ENCODE measurements around the gene TRIM65. TPM values are rescaled to one million over a fixed set of nuclear protein-coding genes. Genes with fewer than 3 reads are reported as not detected.

Gene TRIM65
- total RNA-seq, 1 experiment from 2014 or later, result 23.1 TPM

DNA sequence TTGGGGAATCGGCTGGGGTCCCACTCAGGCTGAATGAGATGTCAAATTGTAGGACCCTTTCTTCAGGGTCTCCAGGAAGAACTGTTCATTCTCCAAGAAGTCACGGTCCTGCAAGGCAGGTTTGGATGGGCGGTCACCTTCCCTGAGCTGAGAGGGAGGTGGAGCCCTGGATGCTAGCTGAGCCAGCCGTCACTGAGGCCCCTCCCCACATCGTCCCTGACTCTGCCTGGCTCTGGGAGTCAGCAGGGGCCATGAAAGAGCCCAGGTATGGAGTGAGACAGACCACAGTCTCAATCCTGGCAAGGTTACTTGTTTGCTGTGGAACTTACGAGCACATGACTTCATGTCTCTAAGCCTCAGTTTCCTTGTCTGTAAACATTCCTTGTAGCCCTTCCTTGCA is 13.9 kb upstream of the TRIM65 start:
- Histone ChIP-seq H3K27me3 (replicated peaks; ENCODE audit: control insufficient read depth, insufficient read depth, low read length) (no peaks in the 10 kb centered on the region), H3K36me3 (ENCODE audit: control insufficient read depth, insufficient read depth, low read length) (no peaks in the 10 kb centered on the region), H3K4me1 (peaks cover 16% of the 10 kb centered on the region), H3K4me3 (ENCODE audit: low read depth, low read length) (no peak overlapping the region), H3K9me3 (no peaks in the 10 kb centered on the region)
- no peaks in the 10 kb centered on the region for H3K27me3 Mint-ChIP-seq (ENCODE audit: insufficient read depth, unreplicated experiment)
- H3K27ac Mint-ChIP-seq (ENCODE audit: unreplicated experiment), result no peak overlapping the region
- peak in 1 of 2 experiments; percentile 41 for DNase-seq
- intact Hi-C loops (cut with micrococcal nuclease; ENCODE audit: unreplicated experiment), result no loop called here
- peaks cover 13% of the 10 kb centered on the region for H3K36me3 Mint-ChIP-seq (ENCODE audit: insufficient read depth, unreplicated experiment)
- ChIA-PET CTCF (interaction anchor here (1.2 kb wide), 1 partner anchor 17 kb away, joined by 3 read pairs; no protein-coding TSS in a partner anchor), POLR2A (interaction anchor here (0.5 to 1.0 kb wide), 3 partner anchors 36 to 95 kb away, joined by 3 to 6 read pairs (median 3); no protein-coding TSS in a partner anchor)
- no peaks in the 10 kb centered on the region for H3K9me3 Mint-ChIP-seq (ENCODE audit: unreplicated experiment)
- TF ChIP-seq, protein P1, sequence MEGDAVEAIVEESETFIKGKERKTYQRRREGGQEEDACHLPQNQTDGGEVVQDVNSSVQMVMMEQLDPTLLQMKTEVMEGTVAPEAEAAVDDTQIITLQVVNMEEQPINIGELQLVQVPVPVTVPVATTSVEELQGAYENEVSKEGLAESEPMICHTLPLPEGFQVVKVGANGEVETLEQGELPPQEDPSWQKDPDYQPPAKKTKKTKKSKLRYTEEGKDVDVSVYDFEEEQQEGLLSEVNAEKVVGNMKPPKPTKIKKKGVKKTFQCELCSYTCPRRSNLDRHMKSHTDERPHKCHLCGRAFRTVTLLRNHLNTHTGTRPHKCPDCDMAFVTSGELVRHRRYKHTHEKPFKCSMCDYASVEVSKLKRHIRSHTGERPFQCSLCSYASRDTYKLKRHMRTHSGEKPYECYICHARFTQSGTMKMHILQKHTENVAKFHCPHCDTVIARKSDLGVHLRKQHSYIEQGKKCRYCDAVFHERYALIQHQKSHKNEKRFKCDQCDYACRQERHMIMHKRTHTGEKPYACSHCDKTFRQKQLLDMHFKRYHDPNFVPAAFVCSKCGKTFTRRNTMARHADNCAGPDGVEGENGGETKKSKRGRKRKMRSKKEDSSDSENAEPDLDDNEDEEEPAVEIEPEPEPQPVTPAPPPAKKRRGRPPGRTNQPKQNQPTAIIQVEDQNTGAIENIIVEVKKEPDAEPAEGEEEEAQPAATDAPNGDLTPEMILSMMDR (IDR thresholded peaks at IDR 0.05; ENCODE audit: insufficient read depth in 1 of 2, low read depth in 1 of 2, low read length in 1 of 2, severe bottlenecking in 1 of 2, unreplicated experiment in 1 of 2), result no peak
- H3K4me1 Mint-ChIP-seq (ENCODE audit: low read depth, unreplicated experiment), result peaks cover 17% of the 10 kb centered on the region
- no peak overlapping the region for H3K4me3 Mint-ChIP-seq (ENCODE audit: unreplicated experiment)
- BruUV-seq (replicated peaks), result no TSS peak

GRCh38 chr17:75909812-75910274 is 13.1 kb upstream of the TRIM65 start:
- peaks cover 18% of the 10 kb centered on the region for H3K36me3 Mint-ChIP-seq (ENCODE audit: insufficient read depth, unreplicated experiment)
- H3K9me3 Mint-ChIP-seq (ENCODE audit: unreplicated experiment), result no peaks in the 10 kb centered on the region
- no peaks in the 10 kb centered on the region for H3K36me3 ChIP-seq (ENCODE audit: control insufficient read depth, insufficient read depth, low read length)
- ChIA-PET CTCF (interaction anchor here (1.4 kb wide), 1 partner anchor 94 kb away, joined by 4 read pairs; no protein-coding TSS in a partner anchor), POLR2A (no interaction called here)
- TF ChIP-seq, protein P1 (IDR thresholded peaks at IDR 0.05; ENCODE audit: insufficient read depth in 1 of 2, low read depth in 1 of 2, low read length in 1 of 2, severe bottlenecking in 1 of 2, unreplicated experiment in 1 of 2), result no peak
- H3K9me3 ChIP-seq, result no peaks in the 10 kb centered on the region
- no TSS peak for BruUV-seq (replicated peaks)
- intact Hi-C loops (cut with micrococcal nuclease; ENCODE audit: unreplicated experiment), result no loop called here
- peaks cover 18% of the 10 kb centered on the region for H3K4me1 ChIP-seq
- H3K4me3 Mint-ChIP-seq (ENCODE audit: unreplicated experiment), result no peak overlapping the region
- no peaks in the 10 kb centered on the region for H3K27me3 Mint-ChIP-seq (ENCODE audit: insufficient read depth, unreplicated experiment)
- peaks cover 17% of the 10 kb centered on the region for H3K4me1 Mint-ChIP-seq (ENCODE audit: low read depth, unreplicated experiment)
- no peak for DNase-seq
- H3K27me3 ChIP-seq (replicated peaks; ENCODE audit: control insufficient read depth, insufficient read depth, low read length), result no peaks in the 10 kb centered on the region
- no peak overlapping the region for H3K27ac Mint-ChIP-seq (ENCODE audit: unreplicated experiment)
- no peak overlapping the region for H3K4me3 ChIP-seq (ENCODE audit: low read depth, low read length)

DNA sequence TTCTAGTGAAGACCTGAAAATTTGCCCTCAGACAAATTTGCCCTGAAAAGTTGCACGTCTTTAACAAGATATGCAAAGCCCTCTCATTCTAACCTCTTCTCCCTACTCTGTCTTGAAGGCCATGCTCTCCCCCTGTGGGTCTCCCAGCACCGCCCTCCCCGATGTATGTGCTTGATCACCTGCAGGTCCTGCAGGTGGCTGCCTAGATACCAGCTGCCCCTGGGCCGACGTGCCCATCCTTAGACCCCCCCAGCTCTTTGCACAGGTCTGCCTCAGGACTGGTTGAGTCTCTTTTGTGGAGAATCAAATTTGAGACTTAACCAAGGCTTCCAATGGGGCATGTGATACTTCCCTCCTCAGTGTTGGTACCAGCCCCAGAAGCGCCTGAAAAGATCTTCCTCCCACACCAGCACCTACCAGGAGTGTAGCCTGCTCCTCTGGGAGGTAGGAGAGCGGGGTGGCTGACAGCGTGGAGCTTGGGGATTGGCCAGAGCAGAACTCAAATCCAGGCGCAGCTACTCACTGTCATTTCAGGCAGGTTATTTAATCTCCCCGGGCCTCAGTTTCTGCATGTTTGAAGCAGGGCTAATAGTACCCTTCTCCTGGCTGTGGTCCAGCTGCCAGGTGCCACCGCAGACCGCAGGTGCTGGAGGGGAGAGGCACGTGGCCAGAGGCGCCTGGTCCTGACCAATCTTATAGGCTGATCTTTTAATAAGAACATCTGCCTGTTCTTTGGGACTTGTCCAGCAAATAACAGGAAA is 12.5 kb upstream of the TRIM65 start:
- H3K4me1 Mint-ChIP-seq (ENCODE audit: low read depth, unreplicated experiment), result peaks cover 17% of the 10 kb centered on the region
- no peak overlapping the region for H3K4me3 Mint-ChIP-seq (ENCODE audit: unreplicated experiment)
- Histone ChIP-seq H3K9me3 (no peaks in the 10 kb centered on the region), H3K4me1 (peaks cover 18% of the 10 kb centered on the region), H3K36me3 (ENCODE audit: control insufficient read depth, insufficient read depth, low read length) (no peaks in the 10 kb centered on the region), H3K4me3 (ENCODE audit: low read depth, low read length) (no peak overlapping the region), H3K27me3 (replicated peaks; ENCODE audit: control insufficient read depth, insufficient read depth, low read length) (no peaks in the 10 kb centered on the region)
- H3K36me3 Mint-ChIP-seq (ENCODE audit: insufficient read depth, unreplicated experiment), result peaks cover 23% of the 10 kb centered on the region
- no peaks in the 10 kb centered on the region for H3K9me3 Mint-ChIP-seq (ENCODE audit: unreplicated experiment)
- intact Hi-C loops (cut with micrococcal nuclease; ENCODE audit: unreplicated experiment), result no loop called here
- peak overlapping the region; percentile 91 for H3K27ac Mint-ChIP-seq (ENCODE audit: unreplicated experiment)
- POLR2A ChIA-PET, result no interaction called here
- no TSS peak for BruUV-seq (replicated peaks)
- no peak for DNase-seq
- CTCF ChIA-PET, result interaction anchor here (1.2 to 1.4 kb wide), 2 partner anchors 94 to 98 kb away, joined by 3 to 4 read pairs; no protein-coding TSS in a partner anchor
- no peaks in the 10 kb centered on the region for H3K27me3 Mint-ChIP-seq (ENCODE audit: insufficient read depth, unreplicated experiment)
- TF ChIP-seq, protein P1 (IDR thresholded peaks at IDR 0.05; ENCODE audit: insufficient read depth in 1 of 2, low read depth in 1 of 2, low read length in 1 of 2, severe bottlenecking in 1 of 2, unreplicated experiment in 1 of 2), result no peak
